Measurements from ENCODE around the gene ARHGEF12. TPM values are rescaled to one million over a fixed set of nuclear protein-coding genes. Genes with fewer than 3 reads are reported as not detected.

Gene ARHGEF12
- polyA plus RNA-seq (2011; rRNA removed): 27.2 and 31.5 TPM in 2 replicates
- 4.0 and 4.9 TPM in 2 replicates for polyA plus RNA-seq (2012; cell fraction: cytosol; rRNA removed)
- polyA plus RNA-seq (2012; cell fraction: nucleus; rRNA removed): 2.7 and 4.8 TPM in 2 replicates
- polyA plus RNA-seq (2017; fragmentation: RNase III; extraction: RNeasy Plus Mini Kit Qiagen cat#74134 plus additional on column Dnase treatment): 16.4 to 18.0 TPM (median 16.7 TPM) in 3 replicates
- polyA minus RNA-seq (2011; rRNA and poly(A)+ RNA removed): 48.9 and 49.8 TPM in 2 replicates

- TF ChIP-seq HOXB5 (CRISPR knock-in tag; IDR thresholded peaks at IDR 0.05) (0 out of 2 replicates have a peak, but pooled peaks have one; percentile 55), ZNF302 (CRISPR knock-in tag; IDR thresholded peaks at IDR 0.05) (no peak), KDM1A (IDR thresholded peaks at IDR 0.05; ENCODE audit: low read depth) (no peak), RAD21 (conservative IDR thresholded peaks at IDR 0.05 in 1 of 2, IDR thresholded peaks at IDR 0.05 in 1 of 2) (peak in 1 of 2 experiments; percentile 39; a peak in 3 of 5 replicates), FOSL2 (IDR thresholded peaks at IDR 0.05) (no peak), FOSL2 (CRISPR knock-in tag; IDR thresholded peaks at IDR 0.05) (peak; percentile 23; the same call in 1 of the 2 replicates), MAX (IDR thresholded peaks at IDR 0.05) (peak; percentile 74), MYC (IDR thresholded peaks at IDR 0.05; ENCODE audit: borderline replicate concordance, low read length) (peak; percentile 37; the same call in 1 of the 2 replicates), POLR2A (IDR thresholded peaks at IDR 0.05; ENCODE audit: low read length) (peak; percentile 35; the same call in 1 of the 2 replicates), GATA3 (IDR thresholded peaks at IDR 0.05; ENCODE audit: borderline replicate concordance) (peak; percentile 44; the same call in 1 of the 2 replicates), E2F6 (IDR thresholded peaks at IDR 0.05; ENCODE audit: borderline replicate concordance, low read depth) (peak; percentile 48; the same call in 1 of the 2 replicates), CHD2 (IDR thresholded peaks at IDR 0.05; ENCODE audit: low read length, partially characterized antibody) (peak; percentile 74), JUN (IDR thresholded peaks at IDR 0.05) (peak; percentile 3 to 73; a peak in 4 of 5 replicates), PHF8 (IDR thresholded peaks at IDR 0.05; ENCODE audit: borderline replicate concordance, low read depth) (no peak; the same call in 1 of the 2 replicates), BCL3 (IDR thresholded peaks at IDR 0.05) (peak; percentile 32; the same call in 1 of the 3 replicates), CTCF (IDR thresholded peaks at IDR 0.05) (peak; percentile 62), EHF (CRISPR knock-in tag; IDR thresholded peaks at IDR 0.05) (0 out of 2 replicates have a peak, but pooled peaks have one; percentile 35), EHMT2 (IDR thresholded peaks at IDR 0.05; ENCODE audit: low read depth) (no peak), HEYL (CRISPR knock-in tag; IDR thresholded peaks at IDR 0.05) (no peak), PBX3 (IDR thresholded peaks at IDR 0.05) (peak; percentile 92), HMGXB4 (CRISPR knock-in tag; IDR thresholded peaks at IDR 0.05; ENCODE audit: borderline replicate concordance) (peak; percentile 70; the same call in 1 of the 2 replicates), MAZ (IDR thresholded peaks at IDR 0.05; ENCODE audit: borderline replicate concordance, low read depth, low read length) (0 out of 2 replicates have a peak, but pooled peaks have one; percentile 74), ZSCAN20 (CRISPR knock-in tag; IDR thresholded peaks at IDR 0.05) (no peak), ATOH8 (CRISPR knock-in tag; IDR thresholded peaks at IDR 0.05; ENCODE audit: low read depth) (0 out of 2 replicates have a peak, but pooled peaks have one; percentile 41), RFX5 (IDR thresholded peaks at IDR 0.05) (no peak)
- WGBS (ENCODE audit: missing lambda C conversion rate): 0% methylated on average over 1 of the region's 92 CpGs
- FAIRE-seq (no peak), DNase-seq (ENCODE audit: low read depth in 1 of 2, low spot score in 1 of 2) (peak; percentile 84 to 97), ATAC-seq (peak; percentile 67 to 80)
- ChIA-PET CTCF (interaction anchor here (0.6 to 2.4 kb wide), 12 partner anchors 10 to 155 kb away, joined by 3 to 8 read pairs (median 4); no protein-coding TSS in a partner anchor), POLR2A (interaction anchor here (0.6 to 3.3 kb wide), 6 partner anchors 10 to 96 kb away, joined by 3 to 16 read pairs (median 4); partner anchors contain the start of gene TLCD5)
- H3K4me1 ChIP-seq: peaks cover 50% of the 10 kb centered on the region
- H3K4me3 ChIP-seq: peak within 1 kb of the TSS; percentile 64
- H3K9me3 ChIP-seq: no peaks in the 10 kb centered on the region
- H3K4me2 ChIP-seq: peak within 1 kb of the TSS; percentile 96
- H3K27ac ChIP-seq: peak within 1 kb of the TSS; percentile 84 to 100
These were observed at the start of gene ARHGEF12 for GRCh38 chr11:120335908-120336640. Gene ARHGEF12, plus strand, starts transcription at chr11:120336413. Its CDS starts 831 bp downstream, at chr11:120337244.
